ENCODE measurements around the gene NFYA. TPM values are rescaled to one million over a fixed set of nuclear protein-coding genes. Genes with fewer than 3 reads are reported as not detected.

Gene NFYA
- total RNA-seq, 1 donor from 2014 or later, result 27.8 TPM

DNA sequence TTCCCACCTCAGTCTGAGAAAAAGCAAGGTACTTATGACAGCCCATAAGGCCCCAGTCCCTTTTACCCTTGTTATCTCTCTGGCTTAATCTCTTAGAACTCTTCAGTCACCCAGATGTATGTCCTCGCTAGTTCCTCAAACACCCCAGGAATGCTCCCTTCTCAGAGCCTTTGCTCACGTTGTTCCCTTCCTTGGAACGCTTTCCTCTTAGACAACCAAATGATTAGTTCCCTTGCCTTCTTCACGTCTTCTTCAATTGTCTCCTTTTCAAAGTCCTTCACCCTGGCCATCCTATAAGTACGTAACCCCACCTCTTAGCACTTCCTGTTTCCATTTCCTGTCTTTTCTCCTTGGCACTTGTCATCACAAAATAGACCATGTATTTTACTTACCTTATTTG lies 20.9 kb upstream of the NFYA start:
- Histone ChIP-seq H3K4me1 (ENCODE audit: insufficient read depth, low read length) (no peaks in the 10 kb centered on the region), H3K36me3 (ENCODE audit: insufficient read depth, low read length) (no peaks in the 10 kb centered on the region), H3K9me3 (ENCODE audit: insufficient read depth, low read depth, low read length) (no peaks in the 10 kb centered on the region), H3K4me3 (ENCODE audit: insufficient read depth, low read depth, low read length) (no peak overlapping the region), H4K20me1 (ENCODE audit: insufficient read depth, low read length) (no peaks in the 10 kb centered on the region), H3K27me3 (ENCODE audit: insufficient read depth, low read length) (no peaks in the 10 kb centered on the region), H2AFZ (ENCODE audit: low read depth, low read length) (no peak overlapping the region), H3K9ac (ENCODE audit: low read length) (no peak overlapping the region), H3K79me2 (ENCODE audit: insufficient read depth, low read length) (no peaks in the 10 kb centered on the region), H3K4me2 (ENCODE audit: low read length) (no peak overlapping the region), H3K27ac (ENCODE audit: low read depth, low read length) (no peak overlapping the region)
- peaks cover 2% of the 10 kb centered on the region for H3K9me3 Mint-ChIP-seq (ENCODE audit: unreplicated experiment)
- H3K4me1 Mint-ChIP-seq (ENCODE audit: low read depth, unreplicated experiment), result peaks cover 17% of the 10 kb centered on the region
- H3K27ac Mint-ChIP-seq (ENCODE audit: unreplicated experiment), result no peak overlapping the region
- no peak for TF ChIP-seq EZH2 (IDR thresholded peaks at IDR 0.05; ENCODE audit: insufficient read depth, low read length)
- TF ChIP-seq, protein P1, sequence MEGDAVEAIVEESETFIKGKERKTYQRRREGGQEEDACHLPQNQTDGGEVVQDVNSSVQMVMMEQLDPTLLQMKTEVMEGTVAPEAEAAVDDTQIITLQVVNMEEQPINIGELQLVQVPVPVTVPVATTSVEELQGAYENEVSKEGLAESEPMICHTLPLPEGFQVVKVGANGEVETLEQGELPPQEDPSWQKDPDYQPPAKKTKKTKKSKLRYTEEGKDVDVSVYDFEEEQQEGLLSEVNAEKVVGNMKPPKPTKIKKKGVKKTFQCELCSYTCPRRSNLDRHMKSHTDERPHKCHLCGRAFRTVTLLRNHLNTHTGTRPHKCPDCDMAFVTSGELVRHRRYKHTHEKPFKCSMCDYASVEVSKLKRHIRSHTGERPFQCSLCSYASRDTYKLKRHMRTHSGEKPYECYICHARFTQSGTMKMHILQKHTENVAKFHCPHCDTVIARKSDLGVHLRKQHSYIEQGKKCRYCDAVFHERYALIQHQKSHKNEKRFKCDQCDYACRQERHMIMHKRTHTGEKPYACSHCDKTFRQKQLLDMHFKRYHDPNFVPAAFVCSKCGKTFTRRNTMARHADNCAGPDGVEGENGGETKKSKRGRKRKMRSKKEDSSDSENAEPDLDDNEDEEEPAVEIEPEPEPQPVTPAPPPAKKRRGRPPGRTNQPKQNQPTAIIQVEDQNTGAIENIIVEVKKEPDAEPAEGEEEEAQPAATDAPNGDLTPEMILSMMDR (IDR thresholded peaks at IDR 0.05; ENCODE audit: insufficient read depth, low read depth, low read length), result no peak
- no peak for FAIRE-seq
- H3K27me3 Mint-ChIP-seq (ENCODE audit: low read depth, unreplicated experiment), result peaks cover 7% of the 10 kb centered on the region
- H3K36me3 Mint-ChIP-seq (ENCODE audit: low read depth, unreplicated experiment), result no peaks in the 10 kb centered on the region
- H3K4me3 Mint-ChIP-seq (ENCODE audit: unreplicated experiment), result no peak overlapping the region
- DNase-seq (ENCODE audit: low read depth), result no peak

DNA sequence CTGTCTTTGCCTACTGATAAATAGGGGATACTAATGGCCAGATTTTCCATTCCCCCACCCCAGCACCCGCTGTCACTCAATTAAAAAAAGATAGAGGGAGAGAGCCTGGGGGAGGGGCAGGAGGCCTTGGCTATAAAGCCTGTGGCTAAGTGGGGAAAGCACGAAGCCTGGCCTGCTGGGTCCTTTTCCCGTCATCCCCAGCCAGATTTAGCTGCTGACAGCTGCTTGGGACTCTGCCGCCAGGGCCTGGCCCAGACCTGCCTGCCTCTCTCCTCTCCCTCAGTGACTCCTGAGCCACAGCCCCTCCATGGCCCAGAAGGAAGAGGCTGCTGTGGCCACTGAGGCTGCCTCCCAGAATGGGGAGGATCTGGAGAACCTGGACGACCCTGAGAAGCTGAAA lies 19.7 kb upstream of the NFYA start, which contains the start of gene APOBEC2:
Gene APOBEC2, plus strand, starts transcription at position 162 of the 400 bp plus-strand sequence. Its CDS starts 146 bp downstream, at position 308.
- Histone ChIP-seq H3K4me2 (ENCODE audit: low read length) (no peak within 1 kb of the TSS), H2AFZ (ENCODE audit: low read depth, low read length) (no peak within 1 kb of the TSS), H3K79me2 (ENCODE audit: insufficient read depth, low read length) (no peaks in the 10 kb centered on the region), H3K9me3 (ENCODE audit: insufficient read depth, low read depth, low read length) (no peaks in the 10 kb centered on the region), H3K27ac (ENCODE audit: low read depth, low read length) (no peak within 1 kb of the TSS), H3K9ac (ENCODE audit: low read length) (no peak within 1 kb of the TSS), H3K36me3 (ENCODE audit: insufficient read depth, low read length) (no peaks in the 10 kb centered on the region), H3K4me1 (ENCODE audit: insufficient read depth, low read length) (no peaks in the 10 kb centered on the region), H3K27me3 (ENCODE audit: insufficient read depth, low read length) (no peaks in the 10 kb centered on the region), H4K20me1 (ENCODE audit: insufficient read depth, low read length) (no peaks in the 10 kb centered on the region), H3K4me3 (ENCODE audit: insufficient read depth, low read depth, low read length) (no peak within 1 kb of the TSS)
- DNase-seq (ENCODE audit: low read depth) (no peak), FAIRE-seq (no peak)
- no peak for TF ChIP-seq EZH2 (IDR thresholded peaks at IDR 0.05; ENCODE audit: insufficient read depth, low read length)
- TF ChIP-seq, protein P1 (IDR thresholded peaks at IDR 0.05; ENCODE audit: insufficient read depth, low read depth, low read length), result no peak
- peaks cover 2% of the 10 kb centered on the region for H3K9me3 Mint-ChIP-seq (ENCODE audit: unreplicated experiment)
- peaks cover 3% of the 10 kb centered on the region for H3K27me3 Mint-ChIP-seq (ENCODE audit: low read depth, unreplicated experiment)
- H3K36me3 Mint-ChIP-seq (ENCODE audit: low read depth, unreplicated experiment), result no peaks in the 10 kb centered on the region
- peaks cover 17% of the 10 kb centered on the region for H3K4me1 Mint-ChIP-seq (ENCODE audit: low read depth, unreplicated experiment)
- H3K27ac Mint-ChIP-seq (ENCODE audit: unreplicated experiment), result no peak within 1 kb of the TSS
- H3K4me3 Mint-ChIP-seq (ENCODE audit: unreplicated experiment), result no peak within 1 kb of the TSS

DNA sequence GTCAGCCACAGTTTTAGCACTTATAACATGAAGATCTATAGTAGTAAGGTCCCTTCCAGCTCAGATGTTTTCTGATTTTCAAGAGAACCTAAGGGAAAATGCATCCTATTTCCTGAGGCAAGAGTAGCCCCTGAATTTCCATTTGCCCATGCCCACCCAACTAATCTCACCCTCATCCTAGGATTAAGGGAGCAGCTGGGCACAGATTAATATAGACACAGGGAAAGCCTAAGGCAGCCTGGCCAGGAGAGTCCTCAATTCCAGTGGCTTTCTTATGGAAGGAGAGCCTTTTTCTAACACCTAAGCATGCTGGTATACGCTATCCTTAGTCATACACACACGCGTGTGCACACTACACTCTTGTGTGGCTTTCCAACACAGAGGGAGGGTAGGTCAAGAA lies 18.3 kb upstream of the NFYA start:
- H3K36me3 Mint-ChIP-seq (ENCODE audit: low read depth, unreplicated experiment), result no peaks in the 10 kb centered on the region

More for the DNA sequence above, 18.3 kb upstream of the NFYA start:
- no peak for DNase-seq (ENCODE audit: low read depth)
- TF ChIP-seq, protein P1 (IDR thresholded peaks at IDR 0.05; ENCODE audit: insufficient read depth, low read depth, low read length), result no peak
- TF ChIP-seq EZH2 (IDR thresholded peaks at IDR 0.05; ENCODE audit: insufficient read depth, low read length), result no peak
- Histone ChIP-seq H3K4me2 (ENCODE audit: low read length) (no peak overlapping the region), H3K36me3 (ENCODE audit: insufficient read depth, low read length) (no peaks in the 10 kb centered on the region), H3K9ac (ENCODE audit: low read length) (no peak overlapping the region), H4K20me1 (ENCODE audit: insufficient read depth, low read length) (no peaks in the 10 kb centered on the region), H3K4me3 (ENCODE audit: insufficient read depth, low read depth, low read length) (no peak overlapping the region), H3K27me3 (ENCODE audit: insufficient read depth, low read length) (no peaks in the 10 kb centered on the region), H2AFZ (ENCODE audit: low read depth, low read length) (no peak overlapping the region), H3K27ac (ENCODE audit: low read depth, low read length) (no peak overlapping the region), H3K9me3 (ENCODE audit: insufficient read depth, low read depth, low read length) (no peaks in the 10 kb centered on the region), H3K4me1 (ENCODE audit: insufficient read depth, low read length) (no peaks in the 10 kb centered on the region), H3K79me2 (ENCODE audit: insufficient read depth, low read length) (no peaks in the 10 kb centered on the region)
- Mint-ChIP-seq H3K9me3 (ENCODE audit: unreplicated experiment) (peaks cover 2% of the 10 kb centered on the region), H3K4me1 (ENCODE audit: low read depth, unreplicated experiment) (peaks cover 19% of the 10 kb centered on the region), H3K27me3 (ENCODE audit: low read depth, unreplicated experiment) (peaks cover 3% of the 10 kb centered on the region), H3K4me3 (ENCODE audit: unreplicated experiment) (no peak overlapping the region), H3K27ac (ENCODE audit: unreplicated experiment) (no peak overlapping the region)
- FAIRE-seq, result no peak

All from astrocyte (in vitro differentiated cells and primary cell).